IPS-20b (cell line): Measurements from ENCODE around the gene CCNF.

Source experiments
- H3K27ac ChIP-seq: one replicate; pipeline ENCODE4 v1.5.1; 2013; ENCODE audit warnings: low read length
- H3K27me3 ChIP-seq: 2 replicates; pipeline ENCODE4 v1.6.1; 2013; ENCODE audit warnings: mild to moderate bottlenecking, low read length, inconsistent platforms; ENCODE audit not compliant: insufficient read depth
- H3K36me3 ChIP-seq: 2 replicates; pipeline ENCODE4 v1.6.1; 2013; ENCODE audit warnings: low read depth, mild to moderate bottlenecking, inconsistent platforms, low read length, moderate library complexity; ENCODE audit not compliant: insufficient read depth
- H3K4me1 ChIP-seq: 2 replicates; pipeline ENCODE4 v1.6.1; 2013; ENCODE audit warnings: mild to moderate bottlenecking, control low read depth, inconsistent platforms, low read length, moderate library complexity; ENCODE audit not compliant: insufficient read depth
- H3K4me3 ChIP-seq: 2 replicates; pipeline ENCODE4 v1.5.1; 2013; ENCODE audit warnings: mild to moderate bottlenecking, low read length, inconsistent platforms
- H3K9ac ChIP-seq: 2 replicates; pipeline ENCODE4 v1.6.1; 2013; ENCODE audit warnings: low read depth, mild to moderate bottlenecking, inconsistent platforms, low read length, moderate library complexity
- H3K9me3 ChIP-seq: 2 replicates; pipeline ENCODE4 v1.6.1; 2013; ENCODE audit warnings: mild to moderate bottlenecking, low read depth, low read length, inconsistent platforms; ENCODE audit not compliant: insufficient read depth

Gene CCNF

DNA sequence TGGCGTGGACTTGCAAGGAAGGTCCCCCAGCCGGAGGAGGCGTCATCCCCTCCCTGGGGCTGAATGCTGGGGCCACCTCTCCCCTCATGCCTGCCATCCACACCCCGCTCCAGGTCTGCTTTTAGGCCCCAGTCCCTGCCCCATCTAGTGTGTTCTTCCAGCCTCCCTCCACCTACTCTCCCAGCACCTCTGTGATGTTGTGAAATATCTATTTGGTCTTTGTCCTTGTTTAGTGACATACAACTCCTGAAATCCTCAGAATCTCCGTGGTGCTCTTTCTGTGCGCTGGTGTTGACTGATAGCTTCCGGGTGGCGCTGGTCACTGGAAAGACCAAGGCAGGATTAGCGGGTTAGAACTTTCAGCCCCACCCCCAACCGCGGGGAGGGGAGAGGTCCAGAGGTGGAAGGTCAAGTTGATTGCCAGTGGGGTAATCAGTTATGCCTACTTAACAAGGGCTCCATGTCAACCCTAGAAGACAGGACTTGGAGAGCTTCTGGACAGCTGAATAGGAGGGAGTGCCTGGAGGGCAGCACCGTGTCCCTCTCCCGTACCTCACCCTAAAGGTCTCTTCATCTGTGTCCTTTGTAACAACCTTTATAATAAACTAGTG, 55.8 kb downstream of the CCNF start:
- H3K36me3 ChIP-seq, result no peaks in the 10 kb centered on the region; the same call in 1 of the 2 replicates
- no peak overlapping the region for H3K27ac ChIP-seq
- H3K9ac ChIP-seq, result no peak overlapping the region
- H3K4me1 ChIP-seq, result no peaks in the 10 kb centered on the region
- H3K27me3 ChIP-seq, result no peaks in the 10 kb centered on the region
- no peak overlapping the region for H3K4me3 ChIP-seq
- H3K9me3 ChIP-seq, result no peaks in the 10 kb centered on the region

DNA sequence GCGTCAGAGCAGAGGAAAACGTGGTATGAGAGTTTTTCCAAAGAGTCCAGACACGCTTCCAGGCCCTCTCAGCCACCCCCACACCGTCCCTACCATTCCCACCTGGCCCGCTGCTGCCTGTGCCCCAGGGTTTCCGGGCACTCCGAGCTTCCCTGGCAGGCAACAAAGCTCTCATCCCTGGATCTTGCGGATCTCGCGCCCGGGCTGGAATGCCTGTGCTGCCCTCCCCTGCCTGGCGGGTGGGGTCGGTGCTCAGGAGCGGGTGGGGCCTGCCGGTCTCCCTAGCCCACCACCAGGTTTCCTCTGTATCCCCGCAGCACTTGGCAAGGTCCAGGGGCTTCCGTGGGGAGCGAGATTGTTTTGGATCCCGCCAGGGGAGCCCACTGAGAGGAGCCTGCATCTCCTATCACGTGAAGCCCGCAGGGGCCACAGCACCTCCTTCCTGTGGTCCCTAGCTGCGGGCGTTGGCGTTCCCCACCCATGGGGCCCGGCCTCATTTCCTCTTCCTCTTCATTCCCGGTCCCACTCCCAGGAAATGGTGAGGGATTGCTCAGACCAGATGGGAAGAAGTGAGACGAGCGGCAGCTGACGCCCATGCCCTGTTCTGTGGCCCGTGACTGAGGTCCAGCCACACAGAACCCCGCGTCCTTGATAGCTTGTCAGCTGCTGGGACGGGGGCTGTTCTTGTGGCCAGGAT, 56.7 kb downstream of the CCNF start:
- Histone ChIP-seq H3K4me3 (no peak overlapping the region), H3K4me1 (no peaks in the 10 kb centered on the region), H3K27me3 (no peaks in the 10 kb centered on the region), H3K36me3 (no peaks in the 10 kb centered on the region; the same call in 1 of the 2 replicates), H3K9me3 (no peaks in the 10 kb centered on the region), H3K27ac (no peak overlapping the region), H3K9ac (no peak overlapping the region)

DNA sequence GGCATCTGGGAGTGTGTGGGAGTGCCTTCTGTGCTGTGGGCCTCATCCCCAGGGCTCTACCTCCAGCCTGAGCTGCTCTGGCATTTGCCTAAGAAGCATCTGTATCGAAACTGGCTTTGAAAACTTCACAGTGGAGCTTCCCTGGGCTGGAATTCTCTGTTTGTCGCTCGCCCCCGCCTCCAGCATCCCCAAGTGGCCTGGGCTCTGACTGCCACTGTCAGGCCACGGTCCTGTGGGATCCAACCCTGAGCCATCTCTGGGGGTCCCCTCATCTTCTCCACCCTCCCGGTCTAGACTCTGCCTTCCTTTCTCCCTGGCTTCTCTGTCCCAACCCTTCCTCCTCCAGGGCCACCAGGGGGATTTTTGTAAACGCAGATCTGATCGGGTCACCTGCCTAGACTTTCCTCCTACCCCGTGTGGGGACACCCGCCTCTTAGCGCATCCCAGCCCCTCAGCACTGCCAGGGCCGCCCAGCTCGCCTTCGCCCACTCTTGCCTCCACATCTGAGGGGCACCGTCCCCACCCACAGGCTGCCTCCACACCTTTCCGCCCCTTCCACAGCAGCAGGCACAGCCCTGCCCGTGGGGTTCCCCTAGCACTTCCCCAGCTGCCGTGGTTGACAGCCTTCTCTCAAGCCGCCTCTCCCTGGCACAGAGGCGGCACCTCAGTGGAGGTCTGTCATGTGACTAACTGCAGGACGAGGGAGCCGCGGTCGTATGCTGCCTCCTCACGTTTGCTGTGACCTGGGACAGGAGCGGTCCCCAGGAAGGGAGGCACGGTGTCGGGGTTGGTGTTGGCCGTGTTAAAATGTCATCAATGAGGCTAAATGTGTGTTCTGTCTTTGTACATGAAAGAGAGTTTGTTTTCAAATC, 57.6 kb downstream of the CCNF start:
- H3K4me1 ChIP-seq, result no peaks in the 10 kb centered on the region
- no peak overlapping the region for H3K27ac ChIP-seq
- no peak overlapping the region for H3K9ac ChIP-seq
- H3K9me3 ChIP-seq, result no peaks in the 10 kb centered on the region
- H3K27me3 ChIP-seq, result no peaks in the 10 kb centered on the region
- no peaks in the 10 kb centered on the region; the same call in 1 of the 2 replicates for H3K36me3 ChIP-seq
- no peak overlapping the region for H3K4me3 ChIP-seq

DNA sequence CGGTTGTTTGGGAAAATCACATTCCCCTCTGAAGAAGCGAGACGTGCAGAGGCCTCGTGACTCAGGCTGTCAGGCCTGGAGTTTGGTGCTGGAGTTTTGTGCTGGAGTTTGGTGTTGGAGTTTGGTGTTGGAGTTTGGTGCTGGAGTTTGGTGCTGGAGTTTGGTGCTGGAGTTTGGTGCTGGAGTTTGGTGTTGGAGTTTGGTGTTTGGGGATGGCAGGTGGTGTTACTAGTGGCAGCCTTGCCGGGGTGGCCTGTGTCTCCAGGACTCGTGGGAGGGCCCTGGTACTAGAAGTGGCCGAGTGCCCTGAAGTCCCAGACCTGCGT, 58.2 kb downstream of the CCNF start:
- H3K9ac ChIP-seq, result no peak overlapping the region
- H3K9me3 ChIP-seq, result no peaks in the 10 kb centered on the region
- no peaks in the 10 kb centered on the region for H3K4me1 ChIP-seq
- H3K27me3 ChIP-seq, result no peaks in the 10 kb centered on the region
- H3K4me3 ChIP-seq, result no peak overlapping the region
- no peak overlapping the region for H3K27ac ChIP-seq
- no peaks in the 10 kb centered on the region; the same call in 1 of the 2 replicates for H3K36me3 ChIP-seq

DNA sequence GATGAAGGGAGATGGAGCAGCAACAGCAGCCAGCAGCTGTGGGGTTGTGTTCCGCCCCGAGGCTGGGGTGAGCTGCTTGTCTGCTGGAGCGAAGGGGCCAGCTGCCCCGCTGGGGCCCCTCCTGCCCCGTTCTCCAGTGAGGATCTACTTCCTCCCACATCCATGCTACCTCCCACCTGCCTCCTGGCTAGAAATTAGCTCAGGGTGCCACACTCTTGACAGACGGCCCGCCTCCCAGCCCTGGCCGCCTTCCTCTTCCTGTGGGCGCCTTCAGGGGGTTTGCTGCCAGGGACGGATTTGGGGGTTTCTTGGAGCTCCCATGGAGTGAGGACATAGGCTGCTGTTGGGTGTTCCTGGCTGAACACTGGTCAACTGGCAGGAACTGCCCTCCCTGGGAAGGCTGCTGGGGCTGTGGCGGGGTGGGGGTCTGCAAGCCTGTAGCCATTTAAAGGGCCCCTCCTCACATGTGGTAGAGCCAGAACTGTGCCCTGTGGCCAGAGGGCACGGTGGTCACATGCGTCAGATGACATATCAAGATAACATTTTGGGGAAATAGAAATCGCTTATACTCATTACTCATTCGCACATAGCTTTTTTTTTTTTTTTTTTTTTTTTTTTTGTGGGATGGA, 58.8 kb downstream of the CCNF start:
- Histone ChIP-seq H3K27me3 (no peaks in the 10 kb centered on the region), H3K9me3 (no peaks in the 10 kb centered on the region), H3K36me3 (no peaks in the 10 kb centered on the region), H3K27ac (no peak overlapping the region), H3K4me1 (no peaks in the 10 kb centered on the region), H3K4me3 (no peak overlapping the region), H3K9ac (no peak overlapping the region)

DNA sequence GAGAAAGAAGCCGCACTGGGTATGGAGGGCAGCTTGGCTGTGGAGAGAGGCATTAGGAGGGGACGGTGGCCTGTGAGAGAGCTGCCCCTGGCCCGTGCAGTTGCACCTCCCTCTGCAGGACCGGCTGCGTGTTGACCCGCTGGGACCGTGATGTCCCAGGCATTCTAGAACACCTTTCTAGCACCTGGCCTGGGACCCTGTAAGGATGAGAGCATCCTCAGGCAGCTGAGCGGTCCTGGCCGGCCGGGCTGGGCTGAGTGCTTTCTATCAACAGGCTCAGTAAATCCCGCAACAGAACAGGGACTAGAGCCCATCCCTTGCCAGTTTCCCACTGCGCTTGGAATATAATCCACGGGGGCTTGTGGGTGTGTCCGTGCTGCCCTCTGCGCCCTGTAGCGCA, 60.3 kb downstream of the CCNF start:
- no peaks in the 10 kb centered on the region for H3K27me3 ChIP-seq
- H3K36me3 ChIP-seq, result no peaks in the 10 kb centered on the region
- no peak overlapping the region for H3K27ac ChIP-seq
- no peak overlapping the region for H3K4me3 ChIP-seq
- H3K9ac ChIP-seq, result no peak overlapping the region
- no peaks in the 10 kb centered on the region for H3K4me1 ChIP-seq
- no peaks in the 10 kb centered on the region for H3K9me3 ChIP-seq

DNA sequence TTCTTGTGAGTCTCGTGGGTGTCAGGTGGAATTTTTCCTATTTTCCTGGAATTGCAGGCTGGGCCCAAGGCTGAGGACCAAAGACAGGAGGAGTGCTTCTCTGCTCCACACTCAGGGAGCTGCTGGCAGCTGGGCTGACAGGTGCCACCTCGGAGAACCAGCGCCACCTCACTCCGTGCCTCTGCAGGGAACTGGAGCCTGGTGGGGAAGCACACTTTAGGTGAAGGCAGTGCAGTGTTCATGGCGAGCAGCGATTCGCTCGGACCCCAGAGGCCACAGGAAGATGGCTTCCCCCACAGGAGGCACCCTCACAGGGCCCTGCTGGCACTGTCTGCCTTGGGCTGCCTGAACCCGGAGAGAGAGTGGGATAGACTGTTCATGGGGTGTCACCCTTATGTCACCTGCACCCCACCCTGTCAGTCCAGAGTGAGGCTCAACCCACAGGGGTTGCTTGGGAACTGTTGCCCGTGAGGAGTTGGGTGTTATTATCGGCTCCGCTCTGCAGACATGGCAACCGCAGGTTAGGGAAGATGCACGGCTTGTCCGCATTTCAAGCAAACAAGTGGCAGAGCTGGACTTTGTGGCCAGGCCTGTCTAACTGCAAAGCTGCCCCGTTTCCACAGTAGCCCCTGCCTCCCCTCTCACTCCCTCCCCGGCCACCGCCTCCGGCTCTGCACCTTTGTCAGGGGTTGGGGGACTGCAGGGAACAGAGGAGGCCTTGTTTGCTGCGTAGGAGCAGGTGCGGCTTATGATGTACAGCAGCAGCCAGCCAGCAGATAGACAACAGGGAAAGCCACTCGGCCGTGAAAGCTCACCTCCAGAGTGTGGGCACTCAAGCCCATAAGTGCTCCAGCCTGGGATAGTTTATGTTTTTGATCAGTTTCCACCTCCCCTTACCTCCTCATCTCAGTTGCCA, 61.2 kb downstream of the CCNF start:
- no peak overlapping the region for H3K27ac ChIP-seq
- H3K4me3 ChIP-seq, result no peak overlapping the region
- no peaks in the 10 kb centered on the region for H3K36me3 ChIP-seq
- no peaks in the 10 kb centered on the region for H3K27me3 ChIP-seq
- no peaks in the 10 kb centered on the region for H3K9me3 ChIP-seq
- H3K9ac ChIP-seq, result no peak overlapping the region
- no peaks in the 10 kb centered on the region for H3K4me1 ChIP-seq

DNA sequence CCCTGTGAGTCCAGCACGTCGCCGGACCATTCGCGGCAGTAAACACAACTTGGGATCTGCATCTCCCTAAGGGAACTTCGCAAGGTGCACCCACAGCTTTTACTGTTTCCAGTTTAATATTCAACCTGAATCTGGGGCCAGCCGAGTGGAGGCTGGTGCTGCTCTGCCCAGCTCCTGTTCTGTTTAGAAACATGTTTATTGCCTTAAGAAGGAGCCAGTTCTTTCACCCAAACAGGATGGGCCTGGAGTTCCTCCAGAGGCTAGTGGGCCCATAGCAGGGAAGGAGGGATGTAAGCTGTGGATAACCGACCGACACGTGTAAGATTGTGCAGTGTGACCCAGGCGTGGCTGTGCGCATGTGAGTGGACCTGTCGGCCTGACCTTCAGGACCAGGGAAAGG, 63.0 kb downstream of the CCNF start:
- no peaks in the 10 kb centered on the region for H3K27me3 ChIP-seq
- no peak overlapping the region for H3K4me3 ChIP-seq
- no peaks in the 10 kb centered on the region for H3K9me3 ChIP-seq
- no peak overlapping the region for H3K9ac ChIP-seq
- H3K4me1 ChIP-seq, result no peaks in the 10 kb centered on the region
- no peaks in the 10 kb centered on the region for H3K36me3 ChIP-seq
- H3K27ac ChIP-seq, result no peak overlapping the region

DNA sequence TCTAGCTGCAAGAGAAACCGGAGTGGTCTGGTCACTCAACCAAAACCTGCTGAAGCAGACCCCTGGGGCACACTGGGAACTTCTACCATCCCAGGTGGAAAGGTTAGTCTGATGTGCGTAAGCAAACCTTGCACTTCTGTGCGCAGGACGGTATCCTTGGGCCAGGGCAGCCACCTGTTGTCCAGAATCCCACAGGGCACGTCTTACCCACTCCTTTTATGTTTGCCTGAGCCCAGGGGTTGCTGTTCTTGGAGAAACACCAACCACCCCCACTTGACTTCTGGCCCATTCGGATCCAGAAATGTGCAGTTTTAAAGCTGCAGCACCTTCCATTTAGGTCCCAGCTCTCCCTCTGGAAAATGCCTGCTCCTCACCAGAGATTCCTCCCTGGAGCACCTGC, 64.4 kb downstream of the CCNF start:
- H3K36me3 ChIP-seq, result 0 out of 2 replicates have a peak, but pooled peaks cover 6% of the 10 kb centered on the region
- H3K4me1 ChIP-seq, result no peaks in the 10 kb centered on the region
- H3K27me3 ChIP-seq, result no peaks in the 10 kb centered on the region
- H3K27ac ChIP-seq, result no peak overlapping the region
- H3K4me3 ChIP-seq, result no peak overlapping the region
- no peak overlapping the region for H3K9ac ChIP-seq
- H3K9me3 ChIP-seq, result no peaks in the 10 kb centered on the region

DNA sequence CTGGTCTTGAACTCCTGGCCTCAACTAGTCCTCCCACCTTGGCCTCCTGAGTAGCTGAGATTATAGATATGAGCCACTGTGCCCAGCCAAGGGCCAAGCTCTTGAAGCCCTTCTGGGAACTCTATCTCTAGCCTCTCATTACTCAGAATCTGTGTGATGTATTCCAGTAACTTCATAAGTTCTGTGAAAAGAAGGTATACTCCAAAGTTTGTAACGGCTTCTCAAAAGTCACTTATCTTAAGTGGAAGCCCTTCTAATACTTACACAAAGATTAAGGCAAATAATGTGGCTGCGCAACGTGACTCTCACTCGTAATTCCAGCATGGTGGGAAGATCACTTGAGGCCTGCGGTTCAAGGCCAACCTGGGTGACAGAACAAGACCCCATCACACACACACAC, 65.4 kb downstream of the CCNF start:
- H3K27me3 ChIP-seq, result no peaks in the 10 kb centered on the region
- 0 out of 2 replicates have a peak, but pooled peaks cover 6% of the 10 kb centered on the region for H3K36me3 ChIP-seq
- H3K27ac ChIP-seq, result no peak overlapping the region
- H3K9ac ChIP-seq, result no peak overlapping the region
- no peak overlapping the region for H3K4me3 ChIP-seq
- no peaks in the 10 kb centered on the region for H3K4me1 ChIP-seq
- no peaks in the 10 kb centered on the region for H3K9me3 ChIP-seq

DNA sequence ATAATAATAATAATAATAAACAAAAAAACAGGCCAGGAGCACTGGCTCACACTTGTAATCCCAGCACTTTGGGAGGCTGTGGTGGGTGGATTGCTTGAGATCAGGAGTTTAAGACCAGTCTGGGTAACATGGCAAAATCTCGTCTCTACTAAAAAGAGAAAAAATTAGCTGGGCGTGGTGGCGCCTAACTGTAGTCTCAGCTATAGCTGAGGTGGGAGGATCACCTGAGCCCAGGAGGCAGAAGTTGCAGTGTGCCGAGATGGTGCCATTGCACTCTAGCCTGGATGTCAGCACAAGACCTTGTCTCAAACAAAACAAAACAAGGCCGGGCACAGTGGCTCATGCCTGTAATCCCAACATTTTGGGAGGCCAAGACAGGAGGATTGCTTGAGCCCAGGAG, 65.8 kb downstream of the CCNF start:
- Histone ChIP-seq H3K27me3 (no peaks in the 10 kb centered on the region), H3K9me3 (no peaks in the 10 kb centered on the region), H3K9ac (no peak overlapping the region), H3K36me3 (0 out of 2 replicates have a peak, but pooled peaks cover 6% of the 10 kb centered on the region), H3K4me3 (no peak overlapping the region), H3K4me1 (no peaks in the 10 kb centered on the region), H3K27ac (no peak overlapping the region)
